Neural cell (in vitro differentiated cells): ENCODE measurements around the gene DOK1. TPM values are rescaled to one million over a fixed set of nuclear protein-coding genes. Genes with fewer than 3 reads are reported as not detected.

ENCODE experiments used
- H2AFZ ChIP-seq: fragments of 200-600, 300-800 bp; sonication (generic), shearing (Covaris generic); 2 replicates; pipeline ENCODE4 v1.6.0; 2014; ENCODE audit warnings: low read depth, mild to moderate bottlenecking, antibody characterized with exemption, low read length, moderate library complexity
- H3F3A ChIP-seq: fragments of 200-600 bp; shearing (Covaris generic); 2 replicates; pipeline ENCODE4 v1.6.1; 2016; ENCODE audit warnings: mild to moderate bottlenecking, moderate library complexity, mixed read lengths, antibody characterized with exemption, low read length; ENCODE audit not compliant: insufficient read depth, poor library complexity, severe bottlenecking
- H3K27ac ChIP-seq: fragments of 200-600, 300-800 bp; sonication (generic), shearing (Covaris generic); 2 replicates; pipeline ENCODE4 v1.5.1; 2014; ENCODE audit warnings: mild to moderate bottlenecking, low read length, moderate library complexity
- H3K27me3 ChIP-seq: fragments of 300-800, 200-600 bp; sonication (generic), shearing (Covaris generic); 2 replicates; pipeline ENCODE4 v1.6.0; 2014; ENCODE audit warnings: mild to moderate bottlenecking, low read depth, low read length, moderate library complexity; ENCODE audit not compliant: insufficient read depth
- H3K36me3 ChIP-seq: fragments of 300-800, 200-600 bp; sonication (generic), shearing (Covaris generic); 2 replicates; pipeline ENCODE4 v1.5.1; 2014; ENCODE audit warnings: mild to moderate bottlenecking, antibody characterized with exemption, low read length, moderate library complexity; ENCODE audit not compliant: insufficient read depth
- H3K4me2 ChIP-seq: fragments of 300-800, 200-600 bp; sonication (generic), shearing (Covaris generic); 2 replicates; pipeline ENCODE4 v1.6.0; 2014; ENCODE audit warnings: mild to moderate bottlenecking, low read length
- H3K4me3 ChIP-seq: fragments of 300-800, 200-600 bp; sonication (generic), shearing (Covaris generic); 2 replicates; pipeline ENCODE4 v1.5.1; 2014; ENCODE audit warnings: mild to moderate bottlenecking, low read length, moderate library complexity
- H3K79me2 ChIP-seq: fragments of 200-600 bp; shearing (Covaris generic); replicated peaks from 2 replicates; pipeline ENCODE4 v1.6.0; 2014; ENCODE audit warnings: mild to moderate bottlenecking, low read length, moderate library complexity; ENCODE audit not compliant: insufficient read depth
- H3K9ac ChIP-seq: fragments of 300-800, 200-600 bp; sonication (generic), shearing (Covaris generic); 2 replicates; pipeline ENCODE4 v1.6.1; 2016; ENCODE audit warnings: mild to moderate bottlenecking, low read length, mixed read lengths
- H3K9me2 ChIP-seq: fragments of 200-600 bp; shearing (Covaris generic); 2 replicates; pipeline ENCODE4 v1.6.1; 2016; ENCODE audit warnings: mild to moderate bottlenecking, low read length, mixed read lengths; ENCODE audit not compliant: insufficient read depth
- H3K9me3 ChIP-seq: fragments of 200-600, 300-800 bp; sonication (generic), shearing (Covaris generic); 2 replicates; pipeline ENCODE4 v1.6.1; 2016; ENCODE audit warnings: mild to moderate bottlenecking, mixed run types, low read length, moderate library complexity, mixed read lengths
- H4K20me1 ChIP-seq: fragments of 200-600 bp; shearing (Covaris generic); 2 replicates; pipeline ENCODE4 v1.6.1; 2016; ENCODE audit warnings: mild to moderate bottlenecking, mixed run types; ENCODE audit not compliant: insufficient read depth
- EP300 ChIP-seq: fragments of 450-650 bp; conservative IDR thresholded peaks from 2 replicates; pipeline ENCODE4 v1.6.1; 2014; ENCODE audit warnings: antibody characterized with exemption, mild to moderate bottlenecking, moderate library complexity; ENCODE audit not compliant: poor library complexity, severe bottlenecking
- EZH2 ChIP-seq: fragments of 200-600, 300-800 bp; shearing (Covaris generic), sonication (generic); IDR thresholded peaks from 2 replicates; pipeline ENCODE4 v1.6.1; 2014; ENCODE audit warnings: antibody characterized with exemption, low read length, borderline replicate concordance, mild to moderate bottlenecking; ENCODE audit not compliant: insufficient read depth, poor library complexity, severe bottlenecking
- MXI1 ChIP-seq: fragments of 450-650 bp; conservative IDR thresholded peaks from 2 replicates; pipeline ENCODE4 v1.6.1; 2014; ENCODE audit warnings: antibody characterized with exemption, mild to moderate bottlenecking; ENCODE audit not compliant: poor library complexity, severe bottlenecking
- POLR2AphosphoS5 ChIP-seq: IDR thresholded peaks from 2 replicates; pipeline ENCODE4 v1.6.1; 2012
- RAD21 ChIP-seq: fragments of 450-650 bp; conservative IDR thresholded peaks from 2 replicates; pipeline ENCODE4 v1.6.1; 2014; ENCODE audit warnings: antibody characterized with exemption, mild to moderate bottlenecking, moderate library complexity
- SMC3 ChIP-seq: fragments of 450-650 bp; conservative IDR thresholded peaks from 2 replicates; pipeline ENCODE4 v1.6.1; 2014; ENCODE audit warnings: antibody characterized with exemption, mild to moderate bottlenecking, moderate library complexity; ENCODE audit not compliant: poor library complexity
- TAF1 ChIP-seq: IDR thresholded peaks from 2 replicates; pipeline ENCODE4 v1.6.1; 2012; ENCODE audit warnings: low read depth
- polyA plus RNA-seq: library from polyadenylated mRNA; depleted of rRNA; stranded (reverse); fragments of >200 nt; gene quantifications from 2 replicates; pipeline ENCODE4 v1.2.3, GENCODE V29; 2014
- TF ChIP-seq, protein P1 (sequence below): IDR thresholded peaks from 2 replicates; pipeline ENCODE4 v1.6.1; 2012; ENCODE audit warnings: borderline replicate concordance
- TF ChIP-seq, protein P2 (sequence below): fragments of 450-650 bp; IDR thresholded peaks from 2 replicates; pipeline ENCODE4 v1.5.1; 2014; ENCODE audit warnings: antibody characterized with exemption, mild to moderate bottlenecking, moderate library complexity; ENCODE audit not compliant: poor library complexity, severe bottlenecking

DOK1 gene
- polyA plus RNA-seq, 1 donor from 2014 or later, result 0.79 TPM

- no peaks in the 10 kb centered on the region for H3K27me3 ChIP-seq
- no peak overlapping the region for H3K9ac ChIP-seq
- no peaks in the 10 kb centered on the region for H3K36me3 ChIP-seq
- H3K9me3 ChIP-seq, result no peaks in the 10 kb centered on the region
- no peaks in the 10 kb centered on the region for H3K9me2 ChIP-seq
- no peak overlapping the region for H2AFZ ChIP-seq
- H3K79me2 ChIP-seq, result no peaks in the 10 kb centered on the region
- no peak overlapping the region for H3K27ac ChIP-seq
- no peaks in the 10 kb centered on the region for H4K20me1 ChIP-seq
- TF ChIP-seq, protein P1, sequence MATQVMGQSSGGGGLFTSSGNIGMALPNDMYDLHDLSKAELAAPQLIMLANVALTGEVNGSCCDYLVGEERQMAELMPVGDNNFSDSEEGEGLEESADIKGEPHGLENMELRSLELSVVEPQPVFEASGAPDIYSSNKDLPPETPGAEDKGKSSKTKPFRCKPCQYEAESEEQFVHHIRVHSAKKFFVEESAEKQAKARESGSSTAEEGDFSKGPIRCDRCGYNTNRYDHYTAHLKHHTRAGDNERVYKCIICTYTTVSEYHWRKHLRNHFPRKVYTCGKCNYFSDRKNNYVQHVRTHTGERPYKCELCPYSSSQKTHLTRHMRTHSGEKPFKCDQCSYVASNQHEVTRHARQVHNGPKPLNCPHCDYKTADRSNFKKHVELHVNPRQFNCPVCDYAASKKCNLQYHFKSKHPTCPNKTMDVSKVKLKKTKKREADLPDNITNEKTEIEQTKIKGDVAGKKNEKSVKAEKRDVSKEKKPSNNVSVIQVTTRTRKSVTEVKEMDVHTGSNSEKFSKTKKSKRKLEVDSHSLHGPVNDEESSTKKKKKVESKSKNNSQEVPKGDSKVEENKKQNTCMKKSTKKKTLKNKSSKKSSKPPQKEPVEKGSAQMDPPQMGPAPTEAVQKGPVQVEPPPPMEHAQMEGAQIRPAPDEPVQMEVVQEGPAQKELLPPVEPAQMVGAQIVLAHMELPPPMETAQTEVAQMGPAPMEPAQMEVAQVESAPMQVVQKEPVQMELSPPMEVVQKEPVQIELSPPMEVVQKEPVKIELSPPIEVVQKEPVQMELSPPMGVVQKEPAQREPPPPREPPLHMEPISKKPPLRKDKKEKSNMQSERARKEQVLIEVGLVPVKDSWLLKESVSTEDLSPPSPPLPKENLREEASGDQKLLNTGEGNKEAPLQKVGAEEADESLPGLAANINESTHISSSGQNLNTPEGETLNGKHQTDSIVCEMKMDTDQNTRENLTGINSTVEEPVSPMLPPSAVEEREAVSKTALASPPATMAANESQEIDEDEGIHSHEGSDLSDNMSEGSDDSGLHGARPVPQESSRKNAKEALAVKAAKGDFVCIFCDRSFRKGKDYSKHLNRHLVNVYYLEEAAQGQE, result no peak
- TF ChIP-seq EZH2, result no peak
- TF ChIP-seq TAF1, result no peak
- TF ChIP-seq, protein P2, sequence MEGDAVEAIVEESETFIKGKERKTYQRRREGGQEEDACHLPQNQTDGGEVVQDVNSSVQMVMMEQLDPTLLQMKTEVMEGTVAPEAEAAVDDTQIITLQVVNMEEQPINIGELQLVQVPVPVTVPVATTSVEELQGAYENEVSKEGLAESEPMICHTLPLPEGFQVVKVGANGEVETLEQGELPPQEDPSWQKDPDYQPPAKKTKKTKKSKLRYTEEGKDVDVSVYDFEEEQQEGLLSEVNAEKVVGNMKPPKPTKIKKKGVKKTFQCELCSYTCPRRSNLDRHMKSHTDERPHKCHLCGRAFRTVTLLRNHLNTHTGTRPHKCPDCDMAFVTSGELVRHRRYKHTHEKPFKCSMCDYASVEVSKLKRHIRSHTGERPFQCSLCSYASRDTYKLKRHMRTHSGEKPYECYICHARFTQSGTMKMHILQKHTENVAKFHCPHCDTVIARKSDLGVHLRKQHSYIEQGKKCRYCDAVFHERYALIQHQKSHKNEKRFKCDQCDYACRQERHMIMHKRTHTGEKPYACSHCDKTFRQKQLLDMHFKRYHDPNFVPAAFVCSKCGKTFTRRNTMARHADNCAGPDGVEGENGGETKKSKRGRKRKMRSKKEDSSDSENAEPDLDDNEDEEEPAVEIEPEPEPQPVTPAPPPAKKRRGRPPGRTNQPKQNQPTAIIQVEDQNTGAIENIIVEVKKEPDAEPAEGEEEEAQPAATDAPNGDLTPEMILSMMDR, result no peak
- TF ChIP-seq RAD21, result no peak
- TF ChIP-seq MXI1, result no peak
- TF ChIP-seq SMC3, result no peak
- TF ChIP-seq EP300, result no peak
- TF ChIP-seq POLR2AphosphoS5, result no peak
- no peak overlapping the region for H3K4me3 ChIP-seq
- no peaks in the 10 kb centered on the region for H3F3A ChIP-seq
- H3K4me2 ChIP-seq, result no peak overlapping the region
These were observed 48.9 kb downstream of the DOK1 start for GRCh38 chr2:74603282-74604000.

DNA sequence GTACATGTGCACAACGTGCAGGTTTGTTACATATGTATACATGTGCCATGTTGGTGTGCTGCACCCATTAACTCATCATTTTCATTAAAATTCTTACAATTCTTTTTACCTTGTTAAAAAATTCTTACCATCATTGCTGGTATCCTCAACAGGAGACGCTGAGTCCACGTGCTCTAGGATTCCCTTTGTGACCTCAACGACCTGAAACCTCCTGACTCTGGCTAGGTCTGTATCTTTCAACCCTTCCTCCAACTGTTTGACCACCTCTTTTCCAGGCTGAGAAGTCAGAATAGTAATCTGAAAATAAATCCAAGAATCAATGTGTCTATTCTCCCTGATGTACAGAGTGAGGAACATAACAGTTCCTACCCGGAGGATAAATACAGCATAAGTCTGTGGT lies 52.4 kb downstream of the DOK1 start:
- no peaks in the 10 kb centered on the region for H3K9me2 ChIP-seq

More for the DNA sequence above, 52.4 kb downstream of the DOK1 start:
- Histone ChIP-seq H2AFZ (no peak overlapping the region), H3K27me3 (no peaks in the 10 kb centered on the region), H3K9me3 (no peaks in the 10 kb centered on the region), H3K4me3 (no peak overlapping the region), H3K27ac (no peak overlapping the region), H3K4me2 (no peak overlapping the region), H3K9ac (no peak overlapping the region), H3K79me2 (no peaks in the 10 kb centered on the region), H3F3A (no peaks in the 10 kb centered on the region), H4K20me1 (no peaks in the 10 kb centered on the region), H3K36me3 (no peaks in the 10 kb centered on the region)
- TF ChIP-seq RAD21 (no peak), TAF1 (no peak), EZH2 (no peak), EP300 (no peak), POLR2AphosphoS5 (no peak)

Other genes starting within 250 kb of the DOK1 start
- gene SLC4A5, start 211.3 kb upstream of the DOK1 start, polyA plus RNA-seq, result 3.2 and 3.9 TPM in 2 replicates
- gene DCTN1, start 174.4 kb upstream of the DOK1 start, polyA plus RNA-seq, result 160 and 183 TPM in 2 replicates
- 1.7 and 3.3 TPM in 2 replicates for gene C2orf81, start 133.1 kb upstream of the DOK1 start, polyA plus RNA-seq
- 89.9 and 110 TPM in 2 replicates for gene WDR54, start 133.0 kb upstream of the DOK1 start, polyA plus RNA-seq
- gene RTKN, start 112.8 kb upstream of the DOK1 start, polyA plus RNA-seq, result 4.9 and 6.1 TPM in 2 replicates
- gene INO80B, start 99.6 kb upstream of the DOK1 start, polyA plus RNA-seq, result 35.2 and 53.2 TPM in 2 replicates
- gene WBP1, start 96.3 kb upstream of the DOK1 start, polyA plus RNA-seq, result 220 and 230 TPM in 2 replicates
- gene MOGS, start 89.3 kb upstream of the DOK1 start, polyA plus RNA-seq, result 39.6 and 51.2 TPM in 2 replicates
- 28.0 and 28.6 TPM in 2 replicates for gene MRPL53, start 82.0 kb upstream of the DOK1 start, polyA plus RNA-seq
- gene CCDC142, start 71.7 kb upstream of the DOK1 start, polyA plus RNA-seq, result 21.6 and 48.0 TPM in 2 replicates
- gene TTC31, start 71.6 kb upstream of the DOK1 start, polyA plus RNA-seq, result 11.0 and 16.3 TPM in 2 replicates
- not detected in 2 replicates for gene LBX2, start 55.1 kb upstream of the DOK1 start, polyA plus RNA-seq
- gene PCGF1, start 47.0 kb upstream of the DOK1 start, polyA plus RNA-seq, result 30.2 and 38.9 TPM in 2 replicates
- gene TLX2, start 40.3 kb upstream of the DOK1 start, polyA plus RNA-seq, result not detected in 2 replicates
- gene DQX1, start 28.5 kb upstream of the DOK1 start, polyA plus RNA-seq, result 0.59 and 0.78 TPM in 2 replicates
- 153 and 163 TPM in 2 replicates for gene AUP1, start 25.0 kb upstream of the DOK1 start, polyA plus RNA-seq
- 126 and 141 TPM in 2 replicates for gene HTRA2, start 24.8 kb upstream of the DOK1 start, polyA plus RNA-seq
- gene LOXL3, start 778 bp upstream of the DOK1 start, polyA plus RNA-seq, result 17.1 and 20.1 TPM in 2 replicates
- not detected in 2 replicates for gene M1AP, start 93.6 kb downstream of the DOK1 start, polyA plus RNA-seq
- 18.2 and 19.2 TPM in 2 replicates for gene SEMA4F, start 99.5 kb downstream of the DOK1 start, polyA plus RNA-seq